H1 (cell line): Measurements from ENCODE around the gene COL6A2. TPM values are rescaled to one million over a fixed set of nuclear protein-coding genes. Genes with fewer than 3 reads are reported as not detected.

ENCODE experiments used
- CBX8 ChIP-seq: fragments of 300-800, 300-1000 bp; sonication (generic); IDR thresholded peaks from 2 replicates; pipeline ENCODE4 v1.7.1; 2016; ENCODE audit warnings: low read depth, low read length, borderline replicate concordance
- SP1 ChIP-seq: IDR thresholded peaks from 2 replicates; pipeline ENCODE4 v1.6.1; 2011; ENCODE audit warnings: low read depth, low read length
- SRF ChIP-seq: IDR thresholded peaks from 2 replicates; pipeline ENCODE4 v1.6.1; 2011; ENCODE audit warnings: mild to moderate bottlenecking, low read depth, low read length, moderate library complexity
- polyA plus RNA-seq, 7 experiments: library from polyadenylated mRNA; depleted of rRNA in 3 of 7; stranded (reverse) in 5 of 7; unstranded in 2 of 7; fragments of >200 nt in 5 of 7; fragments of 200-250 nt in 2 of 7; gene quantifications; 1 replicate in 5 of 7; 2 replicates in 1 of 7; 4 replicates in 1 of 7; pipeline versions ENCODE4 v1.2.1 to v1.2.3, GENCODE V29; 2011 to 2013; ENCODE audit warnings: missing spikeins in 2 of 7, mixed read lengths in 2 of 7
- total RNA-seq: library from RNA; stranded (reverse); fragmentation: NEBNext Ultra II Directional; extraction: Animal tissue kit (Norgen Biotek cat#: 25700); gene quantifications from 2 replicates; pipeline ENCODE4 v1.2.1, GENCODE V29; 2021
- TF ChIP-seq, protein P1 (sequence below), 3 experiments: IDR thresholded peaks; 1 replicate in 2 of 3; 2 replicates in 1 of 3; pipeline versions ENCODE4 v1.5.1 to v1.6.1; 2011; ENCODE audit warnings: low read length in 3 of 3, mild to moderate bottlenecking in 3 of 3, inconsistent platforms in 2 of 3, low read depth in 1 of 3, moderate library complexity in 1 of 3; ENCODE audit not compliant: insufficient read depth in 1 of 3; ENCODE audit errors: control extremely low read depth in 1 of 3
- TF ChIP-seq, protein P2 (sequence below): IDR thresholded peaks from 2 replicates; pipeline ENCODE4 v1.6.1; 2012; ENCODE audit warnings: inconsistent platforms

Gene COL6A2
- total and polyA plus RNA-seq, 2 of the 8 experiments (the other 6 are each of a cell fraction or from before 2014, with no cell fraction given) = 60.1 to 62.7 TPM

DNA sequence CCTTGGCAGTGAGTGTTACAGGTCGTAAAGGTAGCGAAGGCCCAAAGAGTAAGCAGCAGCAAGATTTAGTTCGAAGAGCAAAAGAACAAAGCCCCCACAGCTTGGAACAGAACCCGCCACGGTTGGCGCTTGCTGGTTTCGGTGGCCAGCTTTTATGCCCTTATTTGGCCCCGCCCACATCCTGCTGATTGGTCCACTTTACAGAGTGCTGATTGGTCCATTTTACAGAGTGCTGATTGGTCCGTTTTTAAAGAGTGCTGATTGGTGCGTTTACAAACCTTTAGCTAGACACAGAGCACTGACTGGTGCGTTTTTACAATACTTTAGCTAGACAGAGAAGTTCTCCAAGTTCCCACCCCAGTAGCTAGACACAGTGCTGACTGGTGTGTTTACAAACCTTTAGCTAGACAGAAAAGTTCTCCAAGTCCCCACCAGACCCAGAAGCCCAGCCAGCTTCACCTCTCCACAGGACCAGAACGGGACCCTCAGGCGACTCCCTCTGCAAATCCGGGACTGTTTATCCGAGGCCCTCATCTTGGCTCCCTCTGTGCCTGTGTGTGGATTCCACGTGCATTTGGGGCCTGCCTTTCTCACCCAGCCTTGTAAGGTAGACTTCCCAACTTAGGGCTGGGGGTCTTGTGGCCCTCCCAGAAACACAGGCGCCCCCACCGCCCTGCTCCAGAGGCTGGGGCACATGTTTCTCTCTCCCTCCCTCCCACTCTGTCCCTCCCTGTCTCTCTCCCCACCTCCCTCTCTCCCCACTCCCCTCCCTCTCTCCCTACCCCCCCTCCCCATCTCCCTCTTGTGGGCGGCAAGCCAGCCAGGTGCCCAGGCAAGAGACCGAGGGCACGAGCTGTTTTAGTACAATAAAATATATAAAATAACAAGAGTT lies 44.9 kb downstream of the COL6A2 start (continued):
- TF ChIP-seq, protein P1, sequence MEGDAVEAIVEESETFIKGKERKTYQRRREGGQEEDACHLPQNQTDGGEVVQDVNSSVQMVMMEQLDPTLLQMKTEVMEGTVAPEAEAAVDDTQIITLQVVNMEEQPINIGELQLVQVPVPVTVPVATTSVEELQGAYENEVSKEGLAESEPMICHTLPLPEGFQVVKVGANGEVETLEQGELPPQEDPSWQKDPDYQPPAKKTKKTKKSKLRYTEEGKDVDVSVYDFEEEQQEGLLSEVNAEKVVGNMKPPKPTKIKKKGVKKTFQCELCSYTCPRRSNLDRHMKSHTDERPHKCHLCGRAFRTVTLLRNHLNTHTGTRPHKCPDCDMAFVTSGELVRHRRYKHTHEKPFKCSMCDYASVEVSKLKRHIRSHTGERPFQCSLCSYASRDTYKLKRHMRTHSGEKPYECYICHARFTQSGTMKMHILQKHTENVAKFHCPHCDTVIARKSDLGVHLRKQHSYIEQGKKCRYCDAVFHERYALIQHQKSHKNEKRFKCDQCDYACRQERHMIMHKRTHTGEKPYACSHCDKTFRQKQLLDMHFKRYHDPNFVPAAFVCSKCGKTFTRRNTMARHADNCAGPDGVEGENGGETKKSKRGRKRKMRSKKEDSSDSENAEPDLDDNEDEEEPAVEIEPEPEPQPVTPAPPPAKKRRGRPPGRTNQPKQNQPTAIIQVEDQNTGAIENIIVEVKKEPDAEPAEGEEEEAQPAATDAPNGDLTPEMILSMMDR (IDR thresholded peaks at IDR 0.05; ENCODE audit: control extremely low read depth in 1 of 3, insufficient read depth in 1 of 3, low read depth in 1 of 3, low read length in 3 of 3) = no peak
- TF ChIP-seq CBX8 (no peak), SP1 (0 out of 2 replicates have a peak, but pooled peaks have one; percentile 51), SRF (0 out of 2 replicates have a peak, but pooled peaks have one; percentile 58)
- TF ChIP-seq, protein P2, sequence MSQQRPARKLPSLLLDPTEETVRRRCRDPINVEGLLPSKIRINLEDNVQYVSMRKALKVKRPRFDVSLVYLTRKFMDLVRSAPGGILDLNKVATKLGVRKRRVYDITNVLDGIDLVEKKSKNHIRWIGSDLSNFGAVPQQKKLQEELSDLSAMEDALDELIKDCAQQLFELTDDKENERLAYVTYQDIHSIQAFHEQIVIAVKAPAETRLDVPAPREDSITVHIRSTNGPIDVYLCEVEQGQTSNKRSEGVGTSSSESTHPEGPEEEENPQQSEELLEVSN = no peak
